ENCODE measurements around the gene CLDN8.

CLDN8 gene

DNA sequence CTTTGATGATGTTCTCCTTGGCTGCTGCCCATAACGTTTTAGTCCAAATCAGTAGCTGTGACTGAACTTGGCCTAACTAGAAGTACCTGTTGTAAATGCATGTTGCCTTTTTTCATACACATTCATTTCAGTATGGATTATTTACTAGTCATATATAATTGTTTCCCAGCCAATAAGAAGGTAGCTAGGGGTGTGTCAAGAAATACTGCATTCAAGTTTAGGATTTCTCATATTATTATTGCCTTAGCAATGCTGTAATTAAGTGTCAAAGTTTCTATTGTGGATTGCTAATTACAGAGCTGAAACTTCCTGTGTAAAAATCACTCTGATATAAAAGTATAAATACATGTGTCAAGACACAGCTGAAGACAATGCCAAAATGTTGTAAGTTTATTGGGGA is 49.2 kb downstream of the CLDN8 start, which contains the start of gene CLDN17:
Gene CLDN17, minus strand, starts transcription at position 101 of the 400 bp plus-strand sequence. CDS start 188 bp downstream, outside the sequence.
- no peak within 1 kb of the TSS for H3K27ac Mint-ChIP-seq
- H3K27me3 Mint-ChIP-seq, result no peaks in the 10 kb centered on the region
- H3K9me3 Mint-ChIP-seq (ENCODE audit: low read depth), result no peaks in the 10 kb centered on the region
- H3K36me3 Mint-ChIP-seq, result no peaks in the 10 kb centered on the region
- no peaks in the 10 kb centered on the region for H3K4me1 Mint-ChIP-seq (ENCODE audit: low read depth)
- H3K4me3 Mint-ChIP-seq, result no peak within 1 kb of the TSS

DNA sequence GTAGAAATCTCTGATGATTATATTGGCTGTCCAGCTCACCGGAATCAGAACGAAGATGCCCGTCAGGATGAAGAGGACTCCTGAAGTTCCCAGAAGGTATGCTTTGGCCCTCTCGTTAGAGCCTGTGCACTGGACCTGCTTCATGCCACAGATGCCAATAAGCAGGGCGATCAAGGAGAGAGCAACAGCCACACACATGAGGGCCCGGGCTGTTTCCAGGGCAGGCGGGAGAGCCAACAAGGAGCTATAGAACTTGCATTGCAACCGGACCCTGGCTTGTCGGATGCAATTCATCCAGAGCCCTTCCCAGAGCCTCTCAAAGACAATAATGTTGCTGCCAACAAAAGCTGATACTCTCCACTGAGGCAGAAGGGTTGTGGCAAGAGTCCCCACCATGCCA is 49.7 kb downstream of the CLDN8 start:
- Mint-ChIP-seq H3K9me3 (ENCODE audit: low read depth) (no peaks in the 10 kb centered on the region), H3K4me3 (no peak overlapping the region), H3K27ac (no peak overlapping the region), H3K27me3 (no peaks in the 10 kb centered on the region), H3K36me3 (no peaks in the 10 kb centered on the region), H3K4me1 (ENCODE audit: low read depth) (no peaks in the 10 kb centered on the region)

- H3K9me3 Mint-ChIP-seq (ENCODE audit: low read depth), result no peaks in the 10 kb centered on the region
- no peak overlapping the region for H3K4me3 Mint-ChIP-seq
- no peaks in the 10 kb centered on the region for H3K36me3 Mint-ChIP-seq
- H3K27ac Mint-ChIP-seq, result no peak overlapping the region
- H3K4me1 Mint-ChIP-seq (ENCODE audit: low read depth), result no peaks in the 10 kb centered on the region
- H3K27me3 Mint-ChIP-seq, result no peaks in the 10 kb centered on the region
Measured at GRCh38 chr21:30164796-30165195, 51.1 kb downstream of the CLDN8 start.
